ENCODE measurements around the gene FADD.

FADD gene

GRCh38 chr11:70233962-70234361 is 30.9 kb downstream of the FADD start:
- DNase-seq, result no peak

DNA sequence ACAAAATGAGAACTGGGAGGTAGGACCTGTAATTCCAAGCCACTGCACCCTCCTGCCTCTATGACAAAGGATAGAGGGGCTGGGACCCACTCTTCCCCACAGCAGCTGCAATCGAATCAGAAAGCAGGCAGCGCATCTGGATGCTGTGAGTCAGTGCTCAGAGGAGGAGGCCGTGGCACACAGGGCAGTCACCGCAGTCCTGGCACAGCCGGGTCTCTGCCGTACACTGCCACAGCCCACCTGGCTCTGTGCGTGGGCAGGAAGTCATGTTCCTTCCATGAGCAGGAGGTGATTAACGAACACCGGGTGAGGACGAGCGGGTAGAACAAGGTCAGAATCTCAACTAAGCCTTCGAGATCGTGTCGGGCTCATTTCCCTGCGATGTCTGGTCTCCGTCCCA is 37.2 kb downstream of the FADD start:
- DNase-seq, result no peak

DNA sequence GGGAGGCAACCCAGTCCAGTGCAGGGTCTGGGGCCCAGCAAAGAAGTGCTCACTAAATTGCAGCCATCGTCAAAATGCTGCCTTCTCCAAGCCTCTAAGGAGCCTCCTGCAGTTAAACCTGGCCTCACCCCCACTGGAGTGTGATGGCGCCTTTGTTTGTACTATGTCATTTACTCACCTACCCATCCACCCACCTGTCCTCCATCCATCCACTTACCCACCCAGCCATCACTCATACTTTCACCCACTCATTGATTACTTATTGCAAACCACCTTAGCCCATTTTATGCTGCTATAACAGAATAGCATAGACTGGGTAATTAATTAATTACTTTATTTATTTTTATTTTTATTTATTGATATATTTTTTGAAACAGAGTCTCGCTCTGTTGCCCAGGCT is 38.6 kb downstream of the FADD start:
- no peak for DNase-seq

- no peak for DNase-seq
These were observed 39.8 kb downstream of the FADD start for GRCh38 chr11:70242885-70243284.

GRCh38 chr11:70243912-70244652 is 41.0 kb downstream of the FADD start:
- DNase-seq, result no peak

GRCh38 chr11:70244698-70245097 is 41.6 kb downstream of the FADD start:
- DNase-seq, result no peak

- DNase-seq, result no peak
These were observed 43.1 kb downstream of the FADD start for GRCh38 chr11:70246196-70246595.

DNA sequence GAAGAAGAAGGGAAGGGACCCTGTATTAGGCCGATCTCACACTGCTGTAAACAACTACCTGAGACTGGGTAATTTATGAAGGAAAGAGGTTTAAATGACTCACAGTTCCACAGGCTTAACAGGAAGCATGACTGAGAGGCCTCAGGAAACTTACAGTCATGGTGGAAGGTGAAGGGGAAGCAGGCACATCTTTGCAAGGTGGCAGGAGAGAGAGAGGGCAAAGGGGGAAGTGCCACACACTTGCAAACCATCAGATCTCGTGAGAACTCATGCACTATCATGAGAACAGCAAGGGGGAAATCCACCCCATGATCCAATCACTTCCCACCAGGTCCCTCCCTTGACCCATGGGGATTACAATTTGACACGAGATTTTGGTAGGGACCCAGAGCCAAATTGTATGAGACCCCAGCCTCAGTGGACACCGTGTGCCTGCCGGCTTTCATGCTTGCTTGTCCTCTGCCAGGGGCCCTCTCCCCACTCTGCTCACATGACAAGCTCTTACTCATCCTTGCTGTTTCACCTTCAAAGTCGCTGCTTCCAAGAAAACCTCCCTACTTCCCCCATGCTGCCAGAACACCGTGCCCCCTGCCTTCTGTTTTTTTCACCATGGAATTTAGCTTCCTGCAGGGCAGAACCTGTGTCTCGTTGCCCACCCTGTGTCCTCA is 44.1 kb downstream of the FADD start:
- DNase-seq, result no peak

GRCh38 chr11:70247710-70248072 is 44.6 kb downstream of the FADD start:
- no peak for DNase-seq

DNA sequence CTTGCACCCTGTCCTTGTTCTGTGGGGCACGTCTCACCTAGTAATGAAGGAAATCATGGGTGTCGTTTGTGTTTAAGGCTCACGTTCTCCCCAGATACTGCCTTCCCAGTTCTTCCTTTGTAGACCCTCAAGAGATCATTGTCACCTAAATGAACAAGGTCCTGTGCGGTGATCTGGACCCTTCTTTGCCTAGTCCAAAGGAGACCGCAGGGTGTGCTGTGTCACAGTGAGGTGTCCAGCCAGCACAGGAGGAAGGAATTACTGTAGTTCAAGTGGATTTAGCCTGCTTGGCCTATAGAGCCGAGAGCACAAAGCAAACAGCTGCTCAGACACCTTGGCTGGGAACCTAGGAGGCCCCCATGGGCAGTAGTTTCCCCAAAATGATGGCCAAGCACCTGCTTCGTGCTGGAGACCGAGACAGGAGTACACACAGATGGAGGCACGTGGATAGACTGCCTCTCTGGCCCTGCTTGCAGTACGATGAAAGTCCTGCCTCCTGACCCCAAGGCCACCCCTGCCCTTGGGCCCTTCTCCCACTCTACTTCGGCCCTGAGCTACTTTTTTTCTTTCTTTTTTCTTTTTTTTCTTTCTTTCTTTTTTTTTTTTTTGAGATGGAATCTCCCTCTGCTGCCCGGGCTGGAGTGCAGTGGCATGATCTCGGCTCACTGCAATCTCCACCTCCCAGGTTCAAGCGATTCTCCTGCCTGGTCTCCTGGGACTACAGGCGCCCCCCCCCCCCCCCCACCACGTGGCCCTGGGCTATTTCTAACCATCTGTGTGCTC is 48.0 kb downstream of the FADD start:
- DNase-seq, result no peak

GRCh38 chr11:70251659-70252321 is 48.7 kb downstream of the FADD start:
- DNase-seq, result no peak

- no peak for DNase-seq
These were observed 49.7 kb downstream of the FADD start for GRCh38 chr11:70252844-70253243.

DNA sequence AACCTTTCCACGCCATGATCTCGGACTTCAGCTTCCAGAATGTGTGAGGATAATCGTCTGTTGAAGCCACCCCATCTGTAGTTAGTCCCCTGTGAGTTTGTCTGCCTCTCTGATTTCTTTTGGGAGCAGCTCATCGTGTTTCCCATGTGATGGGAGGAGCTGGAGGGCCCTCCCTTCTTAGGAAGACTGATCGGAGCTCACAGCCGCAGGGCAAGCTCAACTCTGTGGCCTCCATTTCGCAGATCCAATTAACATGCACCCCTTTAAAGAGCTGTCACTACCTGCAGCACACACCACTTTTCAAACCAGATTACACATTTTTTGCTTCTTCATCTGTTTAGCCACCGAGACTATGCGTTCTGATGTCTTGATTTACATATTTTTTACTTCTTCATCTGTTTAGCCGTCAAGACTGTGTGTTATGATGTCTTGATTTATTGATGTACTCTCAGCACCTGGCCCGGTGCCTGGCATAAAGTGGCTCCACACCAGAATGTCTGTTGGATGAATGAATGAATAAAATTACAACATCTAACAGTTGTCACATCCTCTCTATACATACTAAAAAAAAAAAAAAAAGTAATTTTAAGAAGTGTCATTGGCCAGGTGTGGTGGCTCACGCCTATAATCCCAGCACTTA is 52.5 kb downstream of the FADD start:
- no peak for DNase-seq

Measured in activated CD4-positive, alpha-beta T cell treated with anti-CD3 and anti-CD28 coated beads for 4 hours (primary cell).